RWPE2 (cell line): Measurements from ENCODE around the gene RAC3.
A peak's percentile ranks its signal among the peaks of the same experiment; 100 is the strongest.

Experiments used
- ATAC-seq: fragments of 200-7000 bp; cut with Tn5 transposase; 3 replicates; pipeline ENCODE4 v1.9.1; 2021; ENCODE audit warnings: low read depth
- DNase-seq: peaks from one replicate; pipeline ENCODE4 v3.0.0-alpha.2; 2020; ENCODE audit warnings: low spot score
- H3K27ac ChIP-seq: fragments of 450-650 bp; 2 replicates; pipeline ENCODE4 v1.5.1; 2017; ENCODE audit warnings: mild to moderate bottlenecking; ENCODE audit not compliant: poor library complexity, severe bottlenecking
- H3K27me3 ChIP-seq: fragments of 250-450 bp; sonication (Bioruptor Pico); 2 replicates; pipeline ENCODE4 v1.5.1; 2021; ENCODE audit warnings: mild to moderate bottlenecking, moderate library complexity; ENCODE audit not compliant: insufficient read depth, poor library complexity, severe bottlenecking
- H3K36me3 ChIP-seq: fragments of 250-450 bp; sonication (Bioruptor Pico); 2 replicates; pipeline ENCODE4 v1.5.1; 2020; ENCODE audit warnings: low read depth, mild to moderate bottlenecking, moderate library complexity
- H3K4me1 ChIP-seq: fragments of 250-450 bp; sonication (Bioruptor Pico); 2 replicates; pipeline ENCODE4 v1.5.1; 2021; ENCODE audit warnings: mild to moderate bottlenecking, moderate library complexity; ENCODE audit not compliant: insufficient read depth, poor library complexity, severe bottlenecking
- H3K4me3 ChIP-seq: fragments of 250-450 bp; sonication (Bioruptor Pico); 2 replicates; pipeline ENCODE4 v1.5.1; 2021; ENCODE audit warnings: mild to moderate bottlenecking, moderate library complexity; ENCODE audit not compliant: severe bottlenecking
- H3K9me3 ChIP-seq: fragments of 250-450 bp; sonication (Bioruptor Pico); 2 replicates; pipeline ENCODE4 v1.5.1; 2021; ENCODE audit warnings: mild to moderate bottlenecking, moderate library complexity; ENCODE audit not compliant: severe bottlenecking
- TF ChIP-seq, protein P1 (sequence below): fragments of 450-650 bp; IDR thresholded peaks from one replicate; pipeline ENCODE4 v1.5.1; 2017; ENCODE audit warnings: mild to moderate bottlenecking, moderate library complexity; ENCODE audit not compliant: poor library complexity, severe bottlenecking

The RAC3 gene

GRCh38 chr17:82050761-82051641, 19.5 kb downstream of the RAC3 start:
- ATAC-seq (no peak), DNase-seq (no peak)
- H3K4me3 ChIP-seq = peak overlapping the region; percentile 99
- H3K4me1 ChIP-seq = peaks cover 5% of the 10 kb centered on the region
- H3K9me3 ChIP-seq = no peaks in the 10 kb centered on the region
- H3K27me3 ChIP-seq = no peaks in the 10 kb centered on the region
- peak overlapping the region; percentile 49 for H3K27ac ChIP-seq
- TF ChIP-seq, protein P1, sequence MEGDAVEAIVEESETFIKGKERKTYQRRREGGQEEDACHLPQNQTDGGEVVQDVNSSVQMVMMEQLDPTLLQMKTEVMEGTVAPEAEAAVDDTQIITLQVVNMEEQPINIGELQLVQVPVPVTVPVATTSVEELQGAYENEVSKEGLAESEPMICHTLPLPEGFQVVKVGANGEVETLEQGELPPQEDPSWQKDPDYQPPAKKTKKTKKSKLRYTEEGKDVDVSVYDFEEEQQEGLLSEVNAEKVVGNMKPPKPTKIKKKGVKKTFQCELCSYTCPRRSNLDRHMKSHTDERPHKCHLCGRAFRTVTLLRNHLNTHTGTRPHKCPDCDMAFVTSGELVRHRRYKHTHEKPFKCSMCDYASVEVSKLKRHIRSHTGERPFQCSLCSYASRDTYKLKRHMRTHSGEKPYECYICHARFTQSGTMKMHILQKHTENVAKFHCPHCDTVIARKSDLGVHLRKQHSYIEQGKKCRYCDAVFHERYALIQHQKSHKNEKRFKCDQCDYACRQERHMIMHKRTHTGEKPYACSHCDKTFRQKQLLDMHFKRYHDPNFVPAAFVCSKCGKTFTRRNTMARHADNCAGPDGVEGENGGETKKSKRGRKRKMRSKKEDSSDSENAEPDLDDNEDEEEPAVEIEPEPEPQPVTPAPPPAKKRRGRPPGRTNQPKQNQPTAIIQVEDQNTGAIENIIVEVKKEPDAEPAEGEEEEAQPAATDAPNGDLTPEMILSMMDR = no peak
- H3K36me3 ChIP-seq = peaks cover 65% of the 10 kb centered on the region

- ATAC-seq = peak; percentile 65
- TF ChIP-seq, protein P1 = no peak
- Histone ChIP-seq H3K4me1 (peaks cover 5% of the 10 kb centered on the region), H3K27ac (peak within 1 kb of the TSS; percentile 49), H3K27me3 (no peaks in the 10 kb centered on the region), H3K9me3 (no peaks in the 10 kb centered on the region), H3K4me3 (peak within 1 kb of the TSS; percentile 99), H3K36me3 (peaks cover 72% of the 10 kb centered on the region)
- no peak for DNase-seq
Observed at GRCh38 chr17:82051776-82052637, 20.5 kb downstream of the RAC3 start, which contains the start of the genes GPS1 and RFNG. TSS of gene GPS1 (plus strand) at chr17:82051898. CDS start at chr17:82051932, 34 bp downstream. TSS of gene RFNG (minus strand) at chr17:82051811. CDS start at chr17:82051766, 45 bp downstream.

GRCh38 chr17:82052638-82053059, 21.2 kb downstream of the RAC3 start:
- TF ChIP-seq, protein P1 = no peak
- no peaks in the 10 kb centered on the region for H3K9me3 ChIP-seq
- H3K27me3 ChIP-seq = no peaks in the 10 kb centered on the region
- no peak for DNase-seq
- peaks cover 72% of the 10 kb centered on the region for H3K36me3 ChIP-seq
- H3K27ac ChIP-seq = peak overlapping the region; percentile 49
- ATAC-seq = no peak; the same call in 2 of the 3 replicates
- peaks cover 5% of the 10 kb centered on the region for H3K4me1 ChIP-seq
- peak overlapping the region; percentile 99 for H3K4me3 ChIP-seq

DNA sequence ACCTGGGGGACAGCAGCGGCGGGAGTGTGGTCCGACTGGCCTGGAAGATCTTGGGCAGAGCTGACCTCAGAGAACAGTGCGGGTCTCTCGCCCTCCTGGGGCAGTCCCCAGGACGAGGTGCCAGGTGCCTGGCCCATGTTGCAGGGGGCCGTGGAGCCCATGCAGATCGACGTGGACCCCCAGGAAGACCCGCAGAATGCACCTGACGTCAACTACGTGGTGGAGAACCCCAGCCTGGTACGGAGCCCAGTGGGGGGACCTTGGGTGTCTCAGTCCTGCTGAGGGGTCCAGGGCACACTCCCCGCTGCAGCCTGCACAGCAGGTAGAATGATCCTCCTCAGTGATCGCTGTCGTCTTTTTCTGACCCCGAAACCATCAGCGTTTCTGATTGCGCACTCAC, 21.7 kb downstream of the RAC3 start:
- peaks cover 5% of the 10 kb centered on the region for H3K4me1 ChIP-seq

More for the DNA sequence above, 21.7 kb downstream of the RAC3 start:
- H3K27ac ChIP-seq = no peak overlapping the region
- ATAC-seq (no peak), DNase-seq (no peak)
- TF ChIP-seq, protein P1 = no peak
- no peaks in the 10 kb centered on the region for H3K27me3 ChIP-seq
- peaks cover 72% of the 10 kb centered on the region for H3K36me3 ChIP-seq
- no peaks in the 10 kb centered on the region for H3K9me3 ChIP-seq
- H3K4me3 ChIP-seq = peak overlapping the region; percentile 99
